Glomerular visceral epithelial cell (primary cell): ENCODE measurements around the gene NELL1.
A peak's percentile ranks its signal among the peaks of the same experiment; 100 is the strongest.

ENCODE experiments used
- DNase-seq: peaks from one replicate; pipeline ENCODE4 v3.0.0-alpha.2; 2016; ENCODE audit errors: extremely low spot score

Gene NELL1

GRCh38 chr11:21485006-21485405, 815.6 kb downstream of the NELL1 start:
- DNase-seq, result no peak

- DNase-seq, result no peak
Observed at GRCh38 chr11:21485426-21485825, 816.0 kb downstream of the NELL1 start.

- no peak for DNase-seq
Observed at GRCh38 chr11:21489416-21490115, 820.2 kb downstream of the NELL1 start.

GRCh38 chr11:21492931-21493330, 823.5 kb downstream of the NELL1 start:
- DNase-seq, result no peak

- DNase-seq, result no peak
Observed at GRCh38 chr11:21494946-21495345, 825.6 kb downstream of the NELL1 start.

- no peak for DNase-seq
Observed at GRCh38 chr11:21495879-21496278, 826.5 kb downstream of the NELL1 start.

GRCh38 chr11:21501245-21501644, 831.9 kb downstream of the NELL1 start:
- no peak for DNase-seq

- no peak for DNase-seq
Observed at GRCh38 chr11:21505070-21505469, 835.7 kb downstream of the NELL1 start.

GRCh38 chr11:21511835-21512440, 842.6 kb downstream of the NELL1 start:
- DNase-seq, result peak; percentile 60

- peak; percentile 11 for DNase-seq
Observed at GRCh38 chr11:21514316-21514715, 844.9 kb downstream of the NELL1 start.

GRCh38 chr11:21520244-21520643, 850.9 kb downstream of the NELL1 start:
- no peak for DNase-seq

- no peak for DNase-seq
Observed at GRCh38 chr11:21529187-21529586, 859.8 kb downstream of the NELL1 start.

- no peak for DNase-seq
Observed at GRCh38 chr11:21534288-21534687, 864.9 kb downstream of the NELL1 start.

GRCh38 chr11:21537980-21538379, 868.6 kb downstream of the NELL1 start:
- DNase-seq, result no peak

- no peak for DNase-seq
Observed at GRCh38 chr11:21541187-21541751, 871.9 kb downstream of the NELL1 start.

- DNase-seq, result no peak
Observed at GRCh38 chr11:21543901-21544300, 874.5 kb downstream of the NELL1 start.

- no peak for DNase-seq
Observed at GRCh38 chr11:21545699-21546098, 876.3 kb downstream of the NELL1 start.

GRCh38 chr11:21546703-21547102, 877.3 kb downstream of the NELL1 start:
- no peak for DNase-seq

GRCh38 chr11:21552911-21553310, 883.5 kb downstream of the NELL1 start:
- DNase-seq, result peak; percentile 9

- no peak for DNase-seq
Observed at GRCh38 chr11:21553795-21554194, 884.4 kb downstream of the NELL1 start.

- DNase-seq, result no peak
Observed at GRCh38 chr11:21554284-21554683, 884.9 kb downstream of the NELL1 start.

GRCh38 chr11:21556926-21557325, 887.5 kb downstream of the NELL1 start:
- DNase-seq, result no peak

- DNase-seq, result no peak
Observed at GRCh38 chr11:21560466-21560975, 891.1 kb downstream of the NELL1 start.
